NB4 (cell line): ENCODE data around the gene DCC.

Source experiments
- MYC ChIP-seq: IDR thresholded peaks from 2 replicates; pipeline ENCODE4 v1.6.1; 2011; ENCODE audit warnings: low read depth, low read length
- POLR2A ChIP-seq: IDR thresholded peaks from 2 replicates; pipeline ENCODE4 v1.6.1; 2011; ENCODE audit warnings: mild to moderate bottlenecking; ENCODE audit not compliant: insufficient read length; ENCODE audit errors: extremely low read depth
- TF ChIP-seq, protein P1 (sequence below): IDR thresholded peaks from one replicate; pipeline ENCODE4 v1.5.1; 2012; ENCODE audit warnings: low read depth, low read length

GRCh38 chr18:52353589-52353988, 13.6 kb downstream of the DCC start:
- TF ChIP-seq, protein P1, sequence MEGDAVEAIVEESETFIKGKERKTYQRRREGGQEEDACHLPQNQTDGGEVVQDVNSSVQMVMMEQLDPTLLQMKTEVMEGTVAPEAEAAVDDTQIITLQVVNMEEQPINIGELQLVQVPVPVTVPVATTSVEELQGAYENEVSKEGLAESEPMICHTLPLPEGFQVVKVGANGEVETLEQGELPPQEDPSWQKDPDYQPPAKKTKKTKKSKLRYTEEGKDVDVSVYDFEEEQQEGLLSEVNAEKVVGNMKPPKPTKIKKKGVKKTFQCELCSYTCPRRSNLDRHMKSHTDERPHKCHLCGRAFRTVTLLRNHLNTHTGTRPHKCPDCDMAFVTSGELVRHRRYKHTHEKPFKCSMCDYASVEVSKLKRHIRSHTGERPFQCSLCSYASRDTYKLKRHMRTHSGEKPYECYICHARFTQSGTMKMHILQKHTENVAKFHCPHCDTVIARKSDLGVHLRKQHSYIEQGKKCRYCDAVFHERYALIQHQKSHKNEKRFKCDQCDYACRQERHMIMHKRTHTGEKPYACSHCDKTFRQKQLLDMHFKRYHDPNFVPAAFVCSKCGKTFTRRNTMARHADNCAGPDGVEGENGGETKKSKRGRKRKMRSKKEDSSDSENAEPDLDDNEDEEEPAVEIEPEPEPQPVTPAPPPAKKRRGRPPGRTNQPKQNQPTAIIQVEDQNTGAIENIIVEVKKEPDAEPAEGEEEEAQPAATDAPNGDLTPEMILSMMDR, result no peak
- no peak for TF ChIP-seq POLR2A
- no peak for TF ChIP-seq MYC
